OCI-LY1 (cell line): ENCODE measurements around the gene TMEM213.

ENCODE experiments used
- CTCF ChIP-seq: fragments of 200-600 bp; sonication (generic), shearing (Covaris generic); IDR thresholded peaks from 2 replicates; pipeline ENCODE4 v1.5.1; 2017; ENCODE audit warnings: mild to moderate bottlenecking, antibody characterized with exemption, low read length, moderate library complexity, mixed read lengths
- EZH2 ChIP-seq: fragments of 200-600 bp; sonication (generic), shearing (Covaris generic); IDR thresholded peaks from 2 replicates; pipeline ENCODE4 v1.8.0; 2017; ENCODE audit warnings: borderline replicate concordance, mixed run types, mild to moderate bottlenecking, antibody characterized with exemption, low read length, moderate library complexity, mixed read lengths

- no peak for TF ChIP-seq CTCF
- no peak for TF ChIP-seq EZH2
Measured at GRCh38 chr7:138768241-138768640, 29.6 kb upstream of the TMEM213 start.
